Measurements from ENCODE around the gene NTHL1. TPM values are rescaled to one million over a fixed set of nuclear protein-coding genes. Genes with fewer than 3 reads are reported as not detected.

NTHL1 gene
- total and polyA plus RNA-seq, 2 of the 13 experiments (the other 11 are each of a cell fraction or from before 2014, with no cell fraction given), result 47.5 to 64.9 TPM

DNA sequence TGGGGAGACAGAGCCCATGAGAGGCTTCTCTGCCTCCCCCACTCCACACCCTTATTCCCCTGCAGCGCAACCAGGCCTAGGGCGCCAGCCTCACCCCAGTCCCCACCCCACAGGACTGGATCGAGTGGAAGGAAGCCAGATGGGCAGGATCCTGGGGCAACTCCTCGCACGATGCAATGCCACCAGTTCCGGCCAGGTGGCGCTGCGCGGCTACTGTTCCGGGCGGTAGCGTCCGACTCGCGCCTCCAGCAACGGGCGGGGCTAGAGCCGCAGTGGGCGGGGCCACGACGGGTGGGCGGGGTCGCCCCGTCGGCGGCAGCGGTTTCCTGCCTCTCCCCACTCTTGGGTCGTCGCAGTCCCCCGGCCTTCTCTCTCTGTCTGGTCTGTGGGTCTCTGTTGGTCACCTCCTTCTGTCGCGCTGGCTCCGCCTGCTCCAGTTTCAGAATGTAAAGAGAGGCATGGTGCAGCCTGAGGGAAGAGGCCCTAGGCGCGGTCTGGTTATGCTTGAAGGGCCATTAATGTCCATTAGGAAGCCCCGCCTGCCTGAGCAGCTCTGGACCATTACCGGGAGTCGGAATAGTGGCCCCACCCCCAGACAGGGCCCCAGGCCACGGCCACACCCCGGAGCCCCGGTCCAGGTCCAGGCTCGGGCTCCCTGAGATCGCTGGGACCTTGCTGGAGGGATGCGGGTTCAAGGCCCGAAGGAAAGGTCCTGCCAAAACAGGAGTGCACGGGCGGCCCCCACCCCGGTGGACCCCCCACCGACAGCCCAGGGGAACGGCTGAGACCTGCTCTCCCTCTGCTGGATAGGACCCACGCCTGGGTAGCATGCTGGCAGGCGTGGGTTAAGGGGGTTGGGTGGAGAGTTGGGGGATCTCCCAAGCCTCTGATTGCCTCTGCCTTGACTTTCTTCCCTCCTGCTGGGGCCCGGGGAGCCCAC, 24.3 kb downstream of the NTHL1 start (continued):
- peak; percentile 57; the same call in 1 of the 2 replicates for TF ChIP-seq MAX (IDR thresholded peaks at IDR 0.05)
- peak; percentile 46; the same call in 1 of the 2 replicates for TF ChIP-seq ZNF451 (CRISPR knock-in tag; IDR thresholded peaks at IDR 0.05)
- TF ChIP-seq SPEN (CRISPR knock-in tag; IDR thresholded peaks at IDR 0.05; ENCODE audit: low read depth), result peak; percentile 65
- no peak for TF ChIP-seq CREM (IDR thresholded peaks at IDR 0.05)
- TF ChIP-seq CREM (CRISPR knock-in tag; IDR thresholded peaks at IDR 0.05), result no peak
- peak; percentile 66; the same call in 1 of the 2 replicates for TF ChIP-seq ZNF772 (CRISPR knock-in tag; IDR thresholded peaks at IDR 0.05)
- no peak for TF ChIP-seq MEIS2 (CRISPR knock-in tag; IDR thresholded peaks at IDR 0.05)
- TF ChIP-seq RARA (CRISPR knock-in tag; IDR thresholded peaks at IDR 0.05), result 0 out of 2 replicates have a peak, but pooled peaks have one; percentile 14
- peak; percentile 34; the same call in 1 of the 2 replicates for TF ChIP-seq ZNF280B (CRISPR knock-in tag; IDR thresholded peaks at IDR 0.05; ENCODE audit: borderline replicate concordance)
- TF ChIP-seq PHF21A (CRISPR knock-in tag; IDR thresholded peaks at IDR 0.05), result no peak; the same call in 1 of the 2 replicates
- peak; percentile 61 for TF ChIP-seq HOXA3 (CRISPR knock-in tag; IDR thresholded peaks at IDR 0.05)
- TF ChIP-seq, protein P1, sequence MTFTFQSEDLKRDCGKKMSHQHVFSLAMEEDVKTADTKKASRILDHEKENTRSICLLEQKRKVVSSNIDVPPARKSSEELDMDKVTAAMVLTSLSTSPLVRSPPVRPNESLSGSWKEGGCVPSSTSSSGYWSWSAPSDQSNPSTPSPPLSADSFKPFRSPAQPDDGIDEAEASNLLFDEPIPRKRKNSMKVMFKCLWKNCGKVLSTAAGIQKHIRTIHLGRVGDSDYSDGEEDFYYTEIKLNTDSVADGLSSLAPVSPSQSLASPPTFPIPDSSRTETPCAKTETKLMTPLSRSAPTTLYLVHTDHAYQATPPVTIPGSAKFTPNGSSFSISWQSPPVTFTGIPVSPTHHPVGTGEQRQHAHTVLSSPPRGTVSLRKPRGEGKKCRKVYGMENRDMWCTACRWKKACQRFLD (CRISPR knock-in tag; IDR thresholded peaks at IDR 0.05; ENCODE audit: borderline replicate concordance), result 0 out of 2 replicates have a peak, but pooled peaks have one; percentile 26
- TF ChIP-seq, protein P2, sequence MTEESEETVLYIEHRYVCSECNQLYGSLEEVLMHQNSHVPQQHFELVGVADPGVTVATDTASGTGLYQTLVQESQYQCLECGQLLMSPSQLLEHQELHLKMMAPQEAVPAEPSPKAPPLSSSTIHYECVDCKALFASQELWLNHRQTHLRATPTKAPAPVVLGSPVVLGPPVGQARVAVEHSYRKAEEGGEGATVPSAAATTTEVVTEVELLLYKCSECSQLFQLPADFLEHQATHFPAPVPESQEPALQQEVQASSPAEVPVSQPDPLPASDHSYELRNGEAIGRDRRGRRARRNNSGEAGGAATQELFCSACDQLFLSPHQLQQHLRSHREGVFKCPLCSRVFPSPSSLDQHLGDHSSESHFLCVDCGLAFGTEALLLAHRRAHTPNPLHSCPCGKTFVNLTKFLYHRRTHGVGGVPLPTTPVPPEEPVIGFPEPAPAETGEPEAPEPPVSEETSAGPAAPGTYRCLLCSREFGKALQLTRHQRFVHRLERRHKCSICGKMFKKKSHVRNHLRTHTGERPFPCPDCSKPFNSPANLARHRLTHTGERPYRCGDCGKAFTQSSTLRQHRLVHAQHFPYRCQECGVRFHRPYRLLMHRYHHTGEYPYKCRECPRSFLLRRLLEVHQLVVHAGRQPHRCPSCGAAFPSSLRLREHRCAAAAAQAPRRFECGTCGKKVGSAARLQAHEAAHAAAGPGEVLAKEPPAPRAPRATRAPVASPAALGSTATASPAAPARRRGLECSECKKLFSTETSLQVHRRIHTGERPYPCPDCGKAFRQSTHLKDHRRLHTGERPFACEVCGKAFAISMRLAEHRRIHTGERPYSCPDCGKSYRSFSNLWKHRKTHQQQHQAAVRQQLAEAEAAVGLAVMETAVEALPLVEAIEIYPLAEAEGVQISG (CRISPR knock-in tag; IDR thresholded peaks at IDR 0.05), result peak; percentile 69
- TF ChIP-seq ZFX (CRISPR knock-in tag; IDR thresholded peaks at IDR 0.05; ENCODE audit: low read depth), result peak; percentile 74
- TF ChIP-seq ZNF790 (CRISPR knock-in tag; IDR thresholded peaks at IDR 0.05; ENCODE audit: borderline replicate concordance), result peak; percentile 85; the same call in 1 of the 2 replicates
- TF ChIP-seq FOXK1 (CRISPR knock-in tag; IDR thresholded peaks at IDR 0.05; ENCODE audit: borderline replicate concordance, low read depth), result 0 out of 2 replicates have a peak, but pooled peaks have one; percentile 26
- TF ChIP-seq, protein P3, sequence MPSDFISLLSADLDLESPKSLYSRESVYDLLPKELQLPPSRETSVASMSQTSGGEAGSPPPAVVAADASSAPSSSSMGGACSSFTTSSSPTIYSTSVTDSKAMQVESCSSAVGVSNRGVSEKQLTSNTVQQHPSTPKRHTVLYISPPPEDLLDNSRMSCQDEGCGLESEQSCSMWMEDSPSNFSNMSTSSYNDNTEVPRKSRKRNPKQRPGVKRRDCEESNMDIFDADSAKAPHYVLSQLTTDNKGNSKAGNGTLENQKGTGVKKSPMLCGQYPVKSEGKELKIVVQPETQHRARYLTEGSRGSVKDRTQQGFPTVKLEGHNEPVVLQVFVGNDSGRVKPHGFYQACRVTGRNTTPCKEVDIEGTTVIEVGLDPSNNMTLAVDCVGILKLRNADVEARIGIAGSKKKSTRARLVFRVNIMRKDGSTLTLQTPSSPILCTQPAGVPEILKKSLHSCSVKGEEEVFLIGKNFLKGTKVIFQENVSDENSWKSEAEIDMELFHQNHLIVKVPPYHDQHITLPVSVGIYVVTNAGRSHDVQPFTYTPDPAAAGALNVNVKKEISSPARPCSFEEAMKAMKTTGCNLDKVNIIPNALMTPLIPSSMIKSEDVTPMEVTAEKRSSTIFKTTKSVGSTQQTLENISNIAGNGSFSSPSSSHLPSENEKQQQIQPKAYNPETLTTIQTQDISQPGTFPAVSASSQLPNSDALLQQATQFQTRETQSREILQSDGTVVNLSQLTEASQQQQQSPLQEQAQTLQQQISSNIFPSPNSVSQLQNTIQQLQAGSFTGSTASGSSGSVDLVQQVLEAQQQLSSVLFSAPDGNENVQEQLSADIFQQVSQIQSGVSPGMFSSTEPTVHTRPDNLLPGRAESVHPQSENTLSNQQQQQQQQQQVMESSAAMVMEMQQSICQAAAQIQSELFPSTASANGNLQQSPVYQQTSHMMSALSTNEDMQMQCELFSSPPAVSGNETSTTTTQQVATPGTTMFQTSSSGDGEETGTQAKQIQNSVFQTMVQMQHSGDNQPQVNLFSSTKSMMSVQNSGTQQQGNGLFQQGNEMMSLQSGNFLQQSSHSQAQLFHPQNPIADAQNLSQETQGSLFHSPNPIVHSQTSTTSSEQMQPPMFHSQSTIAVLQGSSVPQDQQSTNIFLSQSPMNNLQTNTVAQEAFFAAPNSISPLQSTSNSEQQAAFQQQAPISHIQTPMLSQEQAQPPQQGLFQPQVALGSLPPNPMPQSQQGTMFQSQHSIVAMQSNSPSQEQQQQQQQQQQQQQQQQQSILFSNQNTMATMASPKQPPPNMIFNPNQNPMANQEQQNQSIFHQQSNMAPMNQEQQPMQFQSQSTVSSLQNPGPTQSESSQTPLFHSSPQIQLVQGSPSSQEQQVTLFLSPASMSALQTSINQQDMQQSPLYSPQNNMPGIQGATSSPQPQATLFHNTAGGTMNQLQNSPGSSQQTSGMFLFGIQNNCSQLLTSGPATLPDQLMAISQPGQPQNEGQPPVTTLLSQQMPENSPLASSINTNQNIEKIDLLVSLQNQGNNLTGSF (CRISPR knock-in tag; IDR thresholded peaks at IDR 0.05), result no peak
